Measurements from ENCODE around the gene ABCB11.

DNA sequence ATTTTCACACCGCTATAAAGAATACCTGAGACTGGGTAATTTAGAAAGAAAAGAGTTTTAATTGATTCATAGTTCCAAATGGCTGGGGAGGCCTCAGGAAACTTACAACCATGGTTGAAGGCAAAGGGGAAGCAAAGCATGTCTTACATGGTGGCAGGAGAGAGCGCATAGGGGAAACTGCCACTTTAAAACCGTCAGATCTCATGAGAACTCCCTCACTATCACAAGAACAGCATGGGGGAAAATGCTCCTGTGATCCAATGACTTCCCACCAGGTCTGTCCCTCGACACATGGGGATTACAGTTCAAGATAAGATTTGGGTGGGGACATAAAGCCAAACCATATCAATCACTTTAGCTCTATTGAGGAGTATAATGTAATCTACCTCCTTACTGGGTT is 53.5 kb downstream of the ABCB11 start:
- no peak for TF ChIP-seq MYC (IDR thresholded peaks at IDR 0.05; ENCODE audit: low read depth, low read length)
- TF ChIP-seq, protein P1, sequence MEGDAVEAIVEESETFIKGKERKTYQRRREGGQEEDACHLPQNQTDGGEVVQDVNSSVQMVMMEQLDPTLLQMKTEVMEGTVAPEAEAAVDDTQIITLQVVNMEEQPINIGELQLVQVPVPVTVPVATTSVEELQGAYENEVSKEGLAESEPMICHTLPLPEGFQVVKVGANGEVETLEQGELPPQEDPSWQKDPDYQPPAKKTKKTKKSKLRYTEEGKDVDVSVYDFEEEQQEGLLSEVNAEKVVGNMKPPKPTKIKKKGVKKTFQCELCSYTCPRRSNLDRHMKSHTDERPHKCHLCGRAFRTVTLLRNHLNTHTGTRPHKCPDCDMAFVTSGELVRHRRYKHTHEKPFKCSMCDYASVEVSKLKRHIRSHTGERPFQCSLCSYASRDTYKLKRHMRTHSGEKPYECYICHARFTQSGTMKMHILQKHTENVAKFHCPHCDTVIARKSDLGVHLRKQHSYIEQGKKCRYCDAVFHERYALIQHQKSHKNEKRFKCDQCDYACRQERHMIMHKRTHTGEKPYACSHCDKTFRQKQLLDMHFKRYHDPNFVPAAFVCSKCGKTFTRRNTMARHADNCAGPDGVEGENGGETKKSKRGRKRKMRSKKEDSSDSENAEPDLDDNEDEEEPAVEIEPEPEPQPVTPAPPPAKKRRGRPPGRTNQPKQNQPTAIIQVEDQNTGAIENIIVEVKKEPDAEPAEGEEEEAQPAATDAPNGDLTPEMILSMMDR (IDR thresholded peaks at IDR 0.05; ENCODE audit: low read depth, low read length): no peak
